HG03045 (cell line): ENCODE results near the gene CACNA2D3.
"Not testable (repeated sequence)": the region's sequence is repeated elsewhere in the genome, so short reads cannot be mapped to it uniquely, and the experiment has no call there.

ENCODE experiments used
- ATAC-seq: cut with Tn5 transposase; IDR thresholded peaks from one replicate; pipeline ENCODE4 v1.9.1; 2021; ENCODE audit warnings: mild to moderate bottlenecking, moderate library complexity; ENCODE audit not compliant: unreplicated experiment

Gene CACNA2D3

GRCh38 chr3:54608041-54608440 is 485.7 kb downstream of the CACNA2D3 start:
- ATAC-seq: no peak

- no peak for ATAC-seq
These were observed 496.7 kb downstream of the CACNA2D3 start for GRCh38 chr3:54619053-54619452.

GRCh38 chr3:54619531-54619930 is 497.2 kb downstream of the CACNA2D3 start:
- ATAC-seq: no peak

GRCh38 chr3:54621184-54621583 is 498.8 kb downstream of the CACNA2D3 start:
- ATAC-seq: no peak

GRCh38 chr3:54622678-54623077 is 500.3 kb downstream of the CACNA2D3 start:
- no peak for ATAC-seq

- ATAC-seq: no peak
These were observed 503.7 kb downstream of the CACNA2D3 start for GRCh38 chr3:54625805-54626787.

GRCh38 chr3:54628888-54629441 is 506.6 kb downstream of the CACNA2D3 start:
- ATAC-seq: no peak

GRCh38 chr3:54630101-54630623 is 507.8 kb downstream of the CACNA2D3 start:
- no peak for ATAC-seq

- not testable (repeated sequence) for ATAC-seq
These were observed 508.6 kb downstream of the CACNA2D3 start for GRCh38 chr3:54631001-54631400.

- no peak for ATAC-seq
These were observed 509.4 kb downstream of the CACNA2D3 start for GRCh38 chr3:54631516-54632325.

GRCh38 chr3:54632326-54632665 is 509.9 kb downstream of the CACNA2D3 start:
- no peak for ATAC-seq

- ATAC-seq: no peak
These were observed 510.5 kb downstream of the CACNA2D3 start for GRCh38 chr3:54632834-54633233.

GRCh38 chr3:54633444-54634121 is 511.2 kb downstream of the CACNA2D3 start:
- no peak for ATAC-seq

- no peak for ATAC-seq
These were observed 511.7 kb downstream of the CACNA2D3 start for GRCh38 chr3:54634122-54634469.

GRCh38 chr3:54639790-54640372 is 517.5 kb downstream of the CACNA2D3 start:
- ATAC-seq: not testable (repeated sequence)

GRCh38 chr3:54641226-54642014 is 519.1 kb downstream of the CACNA2D3 start:
- ATAC-seq: no peak

- ATAC-seq: no peak
These were observed 519.8 kb downstream of the CACNA2D3 start for GRCh38 chr3:54642147-54642546.

GRCh38 chr3:54647721-54648120 is 525.4 kb downstream of the CACNA2D3 start:
- no peak for ATAC-seq

- no peak for ATAC-seq
These were observed 527.2 kb downstream of the CACNA2D3 start for GRCh38 chr3:54649551-54649950.
